Right atrium auricular region (tissue), 2 donors: ENCODE measurements around the gene COX6B2. TPM values are rescaled to one million over a fixed set of nuclear protein-coding genes. Genes with fewer than 3 reads are reported as not detected.
A peak's percentile ranks its signal among the peaks of the same experiment; 100 is the strongest.

Source experiments
- DNase-seq: peaks from one replicate; pipeline ENCODE4 v3.0.0-alpha.2; 2019; ENCODE audit warnings: low spot score
- H3K27ac ChIP-seq, 2 donors: fragments of 200-600 bp; sonication (generic); 1 replicate in 1 of 2; 2 replicates in 1 of 2; pipeline ENCODE4 v1.5.1; 2016 to 2019
- H3K27me3 ChIP-seq, 2 donors: fragments of 200-600 bp; sonication (generic); one replicate each; pipeline versions ENCODE4 v1.5.1 to v1.6.0; 2017 to 2019
- H3K36me3 ChIP-seq: fragments of 200-600 bp; sonication (generic); one replicate; pipeline ENCODE4 v1.5.1; 2016
- H3K4me1 ChIP-seq, 2 donors: fragments of 200-600 bp; sonication (generic); one replicate each; pipeline versions ENCODE4 v1.5.1 to v1.6.0; 2017 to 2019
- H3K4me3 ChIP-seq, 2 donors: fragments of 200-600 bp; sonication (generic); 1 replicate in 1 of 2; 2 replicates in 1 of 2; pipeline ENCODE4 v1.5.1; 2017 to 2019; ENCODE audit warnings: mild to moderate bottlenecking in 1 of 2, moderate library complexity in 1 of 2
- H3K9me3 ChIP-seq, 2 donors: fragments of 200-600 bp; sonication (generic); one replicate each; pipeline ENCODE4 v1.5.1; 2019
- CTCF ChIP-seq, 2 donors: fragments of 200-600 bp; sonication (generic); IDR thresholded peaks; one replicate each; pipeline ENCODE4 v1.5.1; 2019; ENCODE audit warnings: antibody characterized with exemption in 2 of 2
- total RNA-seq, 2 donors: library from RNA; depleted of rRNA; stranded (reverse); fragments of >200 nt; gene quantifications; one replicate each; pipeline ENCODE4 v1.1.0, GENCODE V29; 2016

COX6B2 gene
- total RNA-seq, 2 donors from 2014 or later, result not detected

DNA sequence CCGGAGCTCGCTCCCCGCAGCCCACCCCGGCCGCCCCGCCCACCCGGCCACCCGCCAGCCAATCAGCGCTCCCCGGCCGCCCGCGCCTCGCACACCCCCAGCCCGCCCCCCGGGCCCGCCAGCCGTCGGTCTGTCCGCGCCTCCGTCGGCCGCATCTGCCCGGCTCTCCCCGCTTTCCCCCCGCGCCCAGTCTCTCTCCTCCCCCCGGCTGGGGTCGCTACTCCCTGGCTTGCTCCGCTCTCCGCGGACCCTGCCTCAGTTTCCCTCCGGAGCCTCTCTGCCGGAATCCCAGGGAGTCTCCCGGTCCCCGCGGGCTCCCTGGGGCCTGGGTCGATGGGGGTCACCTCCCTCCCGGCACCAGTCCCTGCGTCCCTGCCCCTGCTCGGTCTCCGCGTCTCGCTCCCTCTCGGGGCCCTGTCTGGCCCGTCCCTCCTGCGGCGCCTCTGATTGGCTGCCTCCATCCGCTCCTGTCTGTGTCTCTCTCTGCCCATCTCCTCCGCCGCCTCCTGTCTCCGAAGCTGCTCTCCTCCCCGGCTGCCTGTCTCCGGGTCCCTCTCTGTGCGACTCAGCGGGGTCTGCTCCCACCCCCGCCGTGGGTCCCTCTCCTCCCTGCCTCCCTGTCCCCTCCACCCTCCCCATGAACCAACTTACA is 15.3 kb upstream of the COX6B2 start:
- peaks cover 0 to 14% of the 10 kb centered on the region in 2 donors for H3K4me1 ChIP-seq
- H3K9me3 ChIP-seq, result no peaks in the 10 kb centered on the region
- TF ChIP-seq CTCF (IDR thresholded peaks at IDR 0.05), result no peak
- no peak overlapping the region for H3K27ac ChIP-seq
- peaks cover 15 to 40% of the 10 kb centered on the region in 2 donors for H3K27me3 ChIP-seq
- no peak for DNase-seq
- H3K4me3 ChIP-seq, result peak overlapping the region in 1 of 2 donors; percentile 38
- no peaks in the 10 kb centered on the region for H3K36me3 ChIP-seq

DNA sequence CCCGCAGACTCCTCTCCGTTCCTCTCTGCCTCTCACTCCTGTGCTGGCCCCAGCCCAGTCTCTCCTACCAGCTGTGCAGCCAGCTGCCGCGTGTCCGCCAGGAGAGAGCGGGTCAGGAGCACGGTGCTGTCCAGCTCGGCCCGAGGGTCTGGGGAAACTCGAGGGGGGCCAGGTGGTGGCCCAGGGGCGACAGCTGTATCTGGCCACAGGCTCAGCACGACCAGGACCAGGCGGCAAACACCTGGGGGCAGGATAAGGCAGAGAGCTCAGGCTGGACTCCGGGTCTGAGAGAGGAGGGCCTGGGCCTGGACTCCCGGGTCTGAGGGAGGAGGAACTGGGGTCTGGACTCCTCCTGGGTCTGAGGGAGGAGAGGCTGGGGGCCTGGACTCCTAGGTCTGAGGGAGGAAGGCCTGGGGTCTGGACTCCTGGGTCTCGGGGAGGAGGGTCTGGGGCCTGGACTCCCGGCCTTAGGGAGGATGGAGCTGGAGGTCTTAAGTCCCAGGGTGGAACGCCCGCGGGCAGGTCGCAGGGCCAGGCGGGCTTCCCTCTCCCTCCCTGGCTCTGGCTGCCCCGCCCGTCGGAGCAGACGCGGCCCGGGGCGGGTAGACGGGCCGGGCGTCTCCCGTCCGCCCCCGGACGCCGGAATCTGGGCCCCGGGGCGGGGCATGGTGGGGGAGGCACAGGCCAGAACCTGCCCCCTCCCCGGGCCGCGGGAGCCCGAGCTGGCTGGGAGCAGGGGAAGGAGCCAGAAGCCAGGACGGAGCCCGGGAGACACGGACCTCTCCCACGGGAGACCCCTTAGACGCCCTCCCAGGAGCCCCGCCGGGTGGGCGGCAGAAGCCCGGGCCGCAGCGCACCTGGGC is 14.4 kb upstream of the COX6B2 start:
- Histone ChIP-seq H3K4me3 (peak overlapping the region in 1 of 2 donors; percentile 35), H3K27ac (no peak overlapping the region), H3K4me1 (peaks cover 0 to 14% of the 10 kb centered on the region in 2 donors), H3K36me3 (no peaks in the 10 kb centered on the region), H3K27me3 (peaks cover 15 to 33% of the 10 kb centered on the region in 2 donors), H3K9me3 (no peaks in the 10 kb centered on the region)
- TF ChIP-seq CTCF (IDR thresholded peaks at IDR 0.05), result no peak
- DNase-seq, result no peak

DNA sequence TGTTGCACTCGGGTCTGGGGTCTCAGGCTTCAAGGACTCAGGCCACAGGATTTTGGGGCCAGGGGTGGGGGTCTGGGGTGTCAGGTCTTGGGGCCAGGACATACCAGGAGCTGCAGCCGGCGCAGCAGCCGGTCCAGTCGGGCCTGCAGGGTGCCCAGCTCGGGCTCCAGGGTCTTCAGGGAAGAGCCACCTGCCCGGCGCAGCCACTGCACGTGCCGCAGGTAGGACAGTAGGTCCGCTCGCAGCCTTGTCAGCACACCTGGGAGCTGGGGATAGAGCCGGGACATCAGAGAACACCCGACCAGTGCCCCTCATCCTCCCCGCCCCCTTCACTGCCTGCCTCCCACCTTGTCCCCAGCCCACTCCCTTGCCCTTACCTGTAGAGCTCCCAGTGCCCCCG is 13.6 kb upstream of the COX6B2 start:
- peaks cover 15 to 25% of the 10 kb centered on the region in 2 donors for H3K27me3 ChIP-seq
- TF ChIP-seq CTCF (IDR thresholded peaks at IDR 0.05), result no peak
- H3K36me3 ChIP-seq, result no peaks in the 10 kb centered on the region
- H3K4me3 ChIP-seq, result no peak overlapping the region
- H3K9me3 ChIP-seq, result no peaks in the 10 kb centered on the region
- peaks cover 0 to 14% of the 10 kb centered on the region in 2 donors for H3K4me1 ChIP-seq
- H3K27ac ChIP-seq, result no peak overlapping the region
- DNase-seq, result no peak

DNA sequence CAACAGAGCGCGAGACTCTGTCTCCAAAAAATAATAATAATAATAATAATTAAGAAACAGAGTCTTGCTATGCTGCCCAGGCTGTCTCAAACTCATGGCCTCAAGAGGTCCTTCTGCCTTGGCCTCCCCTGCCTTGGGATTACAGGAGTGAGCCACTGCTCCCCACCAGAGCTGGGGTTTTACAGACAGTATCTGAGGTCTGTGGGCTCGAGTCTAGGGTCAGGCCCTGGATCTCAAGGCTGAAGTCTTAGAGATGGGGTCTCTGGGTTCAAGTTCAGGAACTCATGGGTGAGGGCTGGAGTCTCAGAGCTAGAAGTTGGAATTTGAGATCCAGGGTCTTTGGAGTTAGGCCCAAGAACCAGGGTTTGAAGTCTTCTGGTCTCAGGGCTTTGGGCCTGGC is 12.3 kb upstream of the COX6B2 start:
- no peak overlapping the region for H3K27ac ChIP-seq
- no peaks in the 10 kb centered on the region for H3K9me3 ChIP-seq
- no peaks in the 10 kb centered on the region for H3K36me3 ChIP-seq
- peaks cover 0 to 14% of the 10 kb centered on the region in 2 donors for H3K4me1 ChIP-seq
- no peak overlapping the region for H3K4me3 ChIP-seq
- peaks cover 12 to 25% of the 10 kb centered on the region in 2 donors for H3K27me3 ChIP-seq
- DNase-seq, result no peak
- TF ChIP-seq CTCF (IDR thresholded peaks at IDR 0.05), result no peak

DNA sequence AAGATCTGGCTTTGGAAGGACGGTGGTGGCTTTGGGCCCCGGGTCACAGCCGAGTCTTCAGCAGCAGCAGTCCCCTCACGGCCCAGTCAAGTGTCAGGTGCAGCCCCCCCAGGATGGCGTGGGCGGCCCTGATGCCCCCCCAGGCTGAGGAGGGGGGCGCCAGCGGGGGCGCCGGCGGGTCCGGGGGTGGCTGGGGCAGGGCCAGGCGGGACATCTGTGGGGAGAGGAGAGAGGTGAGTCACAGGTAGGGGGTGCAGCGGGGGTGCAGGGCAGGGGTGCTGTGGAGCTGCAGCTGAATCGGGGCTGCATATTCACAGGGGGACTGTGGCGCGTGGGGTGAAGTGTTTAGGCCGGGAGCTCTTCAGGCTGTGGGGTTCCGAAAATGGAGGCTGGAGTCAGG is 11.4 kb upstream of the COX6B2 start:
- no peaks in the 10 kb centered on the region for H3K36me3 ChIP-seq
- TF ChIP-seq CTCF (IDR thresholded peaks at IDR 0.05), result no peak
- DNase-seq, result no peak
- H3K4me3 ChIP-seq, result no peak overlapping the region
- no peaks in the 10 kb centered on the region for H3K9me3 ChIP-seq
- no peak overlapping the region for H3K27ac ChIP-seq
- H3K27me3 ChIP-seq, result peaks cover 12 to 25% of the 10 kb centered on the region in 2 donors
- H3K4me1 ChIP-seq, result peaks cover 0 to 14% of the 10 kb centered on the region in 2 donors
